ENCODE measurements around the gene WTAP.
"Not testable (repeated sequence)": the region's sequence is repeated elsewhere in the genome, so short reads cannot be mapped to it uniquely, and the experiment has no call there.

The WTAP gene

DNA sequence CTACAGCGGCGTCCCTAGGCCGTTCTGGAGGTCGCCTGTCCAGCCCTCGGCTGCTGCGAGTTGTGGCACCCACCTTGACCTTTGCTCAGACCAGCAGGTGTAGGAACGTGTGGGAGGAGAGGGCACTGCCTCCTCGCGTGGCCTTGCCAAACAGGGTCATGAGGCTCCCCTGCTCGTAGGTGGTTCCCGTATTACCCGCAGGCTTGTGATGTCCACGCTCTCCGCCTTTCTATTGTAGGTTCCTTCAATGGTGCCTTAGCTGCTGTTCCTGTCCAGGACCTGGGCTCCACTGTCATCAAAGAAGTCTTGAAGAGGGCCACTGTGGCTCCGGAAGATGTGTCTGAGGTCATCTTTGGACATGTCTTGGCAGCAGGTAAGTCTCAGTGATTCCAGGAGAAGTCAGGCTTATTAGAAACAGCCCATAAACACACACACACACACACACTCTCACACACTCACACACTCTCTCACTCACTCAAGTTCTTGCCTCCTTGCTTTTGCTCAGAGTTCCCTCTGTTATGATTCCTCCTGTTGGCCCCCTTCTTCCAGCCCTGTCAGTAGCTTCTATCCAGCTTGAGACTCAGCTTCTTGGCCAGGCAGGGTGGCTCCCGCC, 35.5 kb downstream of the WTAP start:
- DNase-seq = peak; percentile 21

- no peak for DNase-seq
These were observed 39.6 kb downstream of the WTAP start for GRCh38 chr6:159766906-159767305.

DNA sequence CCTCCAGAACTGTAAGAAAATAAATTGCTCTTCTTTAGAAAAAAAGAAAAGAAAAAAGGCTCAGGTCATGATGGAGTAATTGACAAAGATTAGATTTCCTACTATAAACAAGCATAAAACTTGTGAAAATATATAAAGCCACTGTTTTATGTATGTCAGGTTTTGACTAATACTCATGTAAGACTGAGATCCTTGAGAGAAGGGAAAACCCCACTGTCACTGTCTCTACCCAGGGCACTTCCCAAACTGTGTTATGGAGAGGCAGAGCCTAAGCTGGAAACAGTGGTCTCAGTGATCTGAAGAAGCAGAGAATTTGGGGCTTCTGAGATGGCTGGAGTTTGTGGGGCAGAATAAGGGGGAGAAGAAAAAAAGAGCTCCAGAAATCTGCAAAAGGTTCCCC, 42.2 kb downstream of the WTAP start:
- no peak for DNase-seq

GRCh38 chr6:159772196-159772595, 44.9 kb downstream of the WTAP start:
- DNase-seq = no peak

DNA sequence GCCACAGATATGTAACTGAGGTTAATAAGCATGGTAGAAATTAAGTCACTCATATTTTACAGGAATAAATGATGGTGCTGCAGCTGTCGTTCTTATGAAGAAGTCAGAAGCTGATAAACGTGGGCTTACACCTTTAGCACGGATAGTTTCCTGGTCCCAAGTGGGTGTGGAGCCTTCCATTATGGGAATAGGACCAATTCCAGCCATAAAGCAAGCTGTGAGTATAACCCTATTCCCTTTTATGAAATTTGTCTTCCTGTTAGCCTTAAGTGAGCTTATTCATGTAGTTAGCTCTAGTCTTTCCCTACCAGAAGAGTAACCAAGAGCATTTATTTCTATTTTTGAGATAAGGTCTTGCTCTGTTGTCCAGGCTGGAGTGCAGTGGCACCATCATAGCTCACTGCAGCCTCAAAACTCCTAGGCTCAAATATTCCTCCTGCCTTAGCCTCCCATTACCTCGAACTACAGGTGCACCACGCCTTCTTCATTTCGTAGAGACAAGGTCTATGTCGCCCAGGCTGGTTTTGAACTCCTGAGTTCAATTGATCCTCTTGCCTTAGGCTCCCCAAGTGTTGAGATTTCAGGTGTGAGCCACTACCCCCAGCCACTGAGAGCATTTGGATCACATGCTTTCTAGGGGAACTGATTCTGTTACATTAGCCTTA, 50.1 kb downstream of the WTAP start:
- DNase-seq = no peak

- no peak for DNase-seq
These were observed 50.8 kb downstream of the WTAP start for GRCh38 chr6:159778131-159778530.

- no peak for DNase-seq
These were observed 51.3 kb downstream of the WTAP start for GRCh38 chr6:159778542-159779103.

DNA sequence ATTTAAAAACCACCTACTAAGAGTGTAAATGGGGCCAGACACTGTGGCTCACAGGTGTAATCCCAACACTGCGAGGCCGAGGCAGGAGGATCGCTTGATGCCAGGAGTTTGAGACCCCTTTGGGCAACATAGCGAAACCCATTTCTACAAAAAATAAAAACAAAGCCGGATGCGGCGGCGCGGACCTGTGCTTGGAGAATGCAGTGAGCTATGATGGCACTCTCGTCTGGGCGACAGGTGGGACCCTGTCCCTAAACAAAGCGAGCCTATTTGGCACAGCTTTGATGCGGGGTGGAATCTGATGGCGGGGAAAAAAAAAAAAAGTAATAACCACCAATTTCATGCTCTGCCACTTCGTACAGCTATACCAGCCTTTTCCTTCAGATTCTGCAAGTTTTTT, 61.0 kb downstream of the WTAP start:
- no peak for DNase-seq

DNA sequence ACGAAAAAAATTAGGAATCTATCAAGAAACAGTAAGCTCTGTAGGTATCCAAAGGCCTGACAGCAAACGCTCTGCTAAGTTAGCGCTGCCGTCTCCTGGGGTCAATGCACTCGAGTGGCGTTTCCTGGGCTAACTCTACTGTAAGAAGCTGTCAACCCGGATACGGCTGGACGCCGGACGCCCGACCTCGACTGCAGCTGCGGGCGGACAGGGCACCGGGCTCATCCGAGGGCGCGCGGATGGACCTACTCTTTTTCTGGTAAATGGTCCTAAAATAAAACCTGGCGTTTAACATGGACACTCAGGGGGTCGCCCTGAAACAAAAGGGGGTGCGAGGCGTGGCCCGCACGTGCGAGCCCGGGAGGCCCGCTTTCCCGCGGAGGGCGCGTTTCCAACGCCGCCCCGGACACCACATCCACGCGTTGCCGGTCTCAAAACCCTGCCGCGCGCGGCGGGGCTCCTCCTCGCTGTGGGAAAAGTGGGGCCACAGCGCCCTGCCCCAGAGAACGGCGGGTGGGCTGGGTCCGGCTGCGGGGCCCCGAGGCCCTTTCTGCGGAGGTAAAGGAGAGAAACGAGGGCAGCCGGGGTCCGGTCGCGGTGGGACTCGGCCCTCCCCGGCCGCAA, 61.6 kb downstream of the WTAP start:
- DNase-seq = peak; percentile 24

DNA sequence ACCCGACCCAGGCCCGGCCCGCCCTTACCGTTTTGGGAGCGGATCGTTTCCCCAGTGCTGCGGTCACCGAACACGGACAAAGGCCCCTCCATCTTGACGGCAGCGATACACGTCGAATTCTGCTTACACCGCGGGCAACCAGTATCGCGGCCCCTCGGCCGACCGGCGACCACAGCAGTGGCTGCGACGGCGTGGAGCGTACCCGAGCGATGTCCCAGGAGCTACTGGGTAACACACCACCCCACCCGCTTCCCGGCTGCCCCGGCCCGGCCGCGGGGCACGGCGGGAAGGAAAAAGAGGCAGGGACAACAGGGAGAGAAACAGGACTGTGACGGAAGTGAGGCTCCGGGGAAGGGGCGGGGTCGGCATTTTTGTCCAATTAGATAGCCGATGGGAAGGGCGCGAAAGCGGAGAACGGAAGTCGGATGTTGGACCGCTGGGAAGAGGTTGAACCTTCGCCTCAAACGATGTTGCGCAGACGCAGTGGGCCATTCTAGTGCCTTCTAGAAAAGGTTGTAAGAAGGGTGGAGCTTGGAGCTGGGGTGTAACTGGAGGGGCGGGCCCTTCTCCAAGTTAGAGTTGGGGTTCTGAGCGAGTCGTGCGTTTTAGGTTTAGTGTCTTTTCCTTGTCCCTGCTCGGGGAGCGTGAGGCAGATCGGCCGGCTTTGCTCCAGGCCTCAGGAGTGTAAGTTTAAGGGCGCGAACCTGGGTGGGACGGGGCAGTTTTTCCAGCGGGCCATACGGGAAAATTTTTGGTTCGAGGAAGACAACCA, 62.3 kb downstream of the WTAP start, which contains the start of gene TCP1:
Gene TCP1 (minus strand): TSS at position 226 of the 772 bp plus-strand sequence. CDS start 134 bp downstream, at position 92.
- DNase-seq = peak; percentile 98

GRCh38 chr6:159790149-159790955, 63.0 kb downstream of the WTAP start, which contains the start of gene MRPL18:
TSS of gene MRPL18 (plus strand) at chr6:159790467. CDS start at chr6:159790588, 121 bp downstream.
- peak; percentile 85 for DNase-seq

- DNase-seq = no peak
These were observed 63.8 kb downstream of the WTAP start for GRCh38 chr6:159790956-159791598.

DNA sequence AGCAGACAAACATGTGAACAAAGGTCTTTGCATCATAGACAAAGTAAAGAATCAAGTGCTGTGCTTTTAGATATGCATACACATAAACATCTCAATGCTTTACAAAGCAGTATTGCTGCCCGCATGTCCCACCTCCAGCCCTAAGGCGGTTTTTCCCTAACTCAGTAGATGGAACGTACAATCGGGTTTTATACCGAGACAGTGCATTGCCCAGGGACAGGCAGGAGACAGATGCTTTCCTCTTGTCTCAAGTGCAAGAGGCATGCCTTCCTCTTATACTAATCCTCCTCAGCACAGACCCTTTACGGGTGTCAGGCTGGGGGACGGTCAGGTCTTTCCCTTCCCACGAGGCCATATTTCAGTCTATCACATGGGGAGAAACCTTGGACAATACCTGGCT, 67.7 kb downstream of the WTAP start:
- not testable (repeated sequence) for DNase-seq

DNA sequence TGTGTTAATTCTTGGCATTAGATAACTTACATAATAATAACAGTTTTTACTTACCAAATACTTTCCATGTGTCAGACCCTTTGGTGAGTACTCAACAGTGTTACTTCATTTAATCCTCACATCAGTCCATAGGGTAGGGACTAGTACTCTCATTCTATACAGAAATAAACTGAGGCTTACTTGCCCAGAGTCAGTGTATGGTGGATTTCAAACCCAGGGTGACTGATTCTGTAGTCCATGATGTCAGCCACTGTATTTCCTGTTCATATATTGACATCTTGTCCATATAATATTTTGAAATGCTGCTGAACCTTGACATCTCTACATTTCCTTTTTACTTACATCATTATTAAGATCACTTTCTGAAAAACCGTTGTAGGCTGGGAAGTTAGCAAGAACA, 70.2 kb downstream of the WTAP start:
- DNase-seq = no peak

DNA sequence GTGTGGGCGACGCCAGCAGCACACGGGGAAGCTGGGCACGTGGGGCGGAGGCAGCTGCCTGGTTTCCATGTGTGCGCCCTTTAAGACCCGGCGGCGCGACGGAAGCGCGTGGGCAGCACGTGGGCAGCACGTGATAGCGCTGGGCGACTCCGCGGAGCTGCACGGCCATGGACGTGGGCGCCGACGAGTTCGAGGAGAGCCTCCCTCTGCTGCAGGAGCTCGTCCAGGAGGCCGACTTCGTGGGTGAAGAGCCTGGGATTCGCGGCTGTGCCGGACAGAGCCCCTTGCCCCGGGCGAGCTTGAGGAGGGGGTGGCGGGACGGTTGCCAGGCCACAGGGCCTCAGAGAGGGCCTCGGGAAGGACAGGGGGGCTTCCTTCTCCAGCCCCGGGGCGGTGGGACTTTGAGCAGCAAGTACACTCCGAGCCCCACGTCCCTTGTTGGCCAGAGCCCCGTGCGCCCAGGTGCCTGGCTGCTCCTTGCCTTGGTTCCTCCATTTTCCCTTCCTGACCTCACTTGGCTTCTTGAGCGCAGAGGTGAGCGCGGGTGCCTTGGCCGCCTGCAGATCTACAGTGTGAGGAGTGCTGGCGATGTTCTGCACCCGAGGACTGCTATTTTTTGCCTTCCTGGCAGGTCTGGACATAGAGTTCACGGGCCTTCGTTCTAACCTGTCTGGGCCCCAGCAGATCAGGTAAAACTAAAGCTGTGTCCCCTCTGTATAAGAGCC, 73.0 kb downstream of the WTAP start, which contains the start of gene PNLDC1:
Gene PNLDC1 (plus strand): TSS at position 136 of the 725 bp plus-strand sequence. CDS start 32 bp downstream, at position 168.
- no peak for DNase-seq

DNA sequence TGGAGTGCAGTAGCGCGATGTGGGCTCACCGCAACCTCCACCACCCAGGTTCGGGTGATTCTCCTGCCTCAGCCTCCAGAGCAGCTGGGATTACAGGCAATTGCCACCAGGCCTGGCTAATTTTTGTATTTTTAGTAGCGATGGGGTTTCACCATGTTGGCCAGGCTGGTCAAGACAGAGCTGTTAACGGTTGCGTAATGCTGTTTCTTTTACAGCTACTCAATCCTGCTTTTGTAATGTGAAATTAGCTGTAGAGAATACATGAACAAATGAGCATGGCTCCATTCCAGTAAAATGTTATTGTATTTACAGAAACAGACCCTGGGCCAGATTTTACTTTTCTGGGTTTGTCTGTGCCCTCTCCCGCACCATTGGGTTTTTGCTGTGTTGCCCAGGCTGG, 74.6 kb downstream of the WTAP start:
- DNase-seq = no peak

- no peak for DNase-seq
These were observed 77.2 kb downstream of the WTAP start for GRCh38 chr6:159804504-159804903.

GRCh38 chr6:159805440-159806020, 78.2 kb downstream of the WTAP start:
- DNase-seq = no peak

All from activated CD8-positive, alpha-beta memory T cell treated with anti-CD3 and anti-CD28 coated beads, Interleukin-2, amount 50 U/mL, for 4 hours (primary cell).